BLaER1 treated with 17β-estradiol and CSF1 and Interleukin-3, amounts not matched to agents 10 nM and 100 nM (cell line): ENCODE results near the gene AKIP1.

Source experiments
- H3K27ac ChIP-seq, 11 experiments: shearing (Covaris generic); formaldehyde crosslinking; 2 replicates each; pipeline ENCODE4 v1.8.1; 2022
- H3K27me3 ChIP-seq, 11 experiments: shearing (Covaris generic); formaldehyde crosslinking; 2 replicates each; pipeline ENCODE4 v1.8.1; 2022
- H3K36me3 ChIP-seq, 11 experiments: shearing (Covaris generic); formaldehyde crosslinking; 2 replicates each; pipeline ENCODE4 v1.8.1; 2022
- H3K4me1 ChIP-seq, 10 experiments: shearing (Covaris generic); formaldehyde crosslinking; 2 replicates each; pipeline ENCODE4 v1.8.1; 2022
- H3K4me2 ChIP-seq, 11 experiments: shearing (Covaris generic); formaldehyde crosslinking; 2 replicates each; pipeline ENCODE4 v1.8.1; 2022
- H3K4me3 ChIP-seq, 10 experiments: shearing (Covaris generic); formaldehyde crosslinking; 2 replicates each; pipeline ENCODE4 v1.8.1; 2022
- H3K9ac ChIP-seq, 11 experiments: shearing (Covaris generic); formaldehyde crosslinking; 2 replicates each; pipeline ENCODE4 v1.8.1; 2022
- H3K9me3 ChIP-seq, 11 experiments: shearing (Covaris generic); formaldehyde crosslinking; replicated peaks in 1 of 11; 2 replicates each; pipeline ENCODE4 v1.8.1; 2022
- H4K20me1 ChIP-seq, 11 experiments: shearing (Covaris generic); formaldehyde crosslinking; 2 replicates each; pipeline ENCODE4 v1.8.1; 2022
- Cebpa-rat ChIP-seq, 11 experiments: shearing (Covaris generic); IDR thresholded peaks; 2 replicates each; pipeline ENCODE4 v1.8.1; 2022

AKIP1 gene

DNA sequence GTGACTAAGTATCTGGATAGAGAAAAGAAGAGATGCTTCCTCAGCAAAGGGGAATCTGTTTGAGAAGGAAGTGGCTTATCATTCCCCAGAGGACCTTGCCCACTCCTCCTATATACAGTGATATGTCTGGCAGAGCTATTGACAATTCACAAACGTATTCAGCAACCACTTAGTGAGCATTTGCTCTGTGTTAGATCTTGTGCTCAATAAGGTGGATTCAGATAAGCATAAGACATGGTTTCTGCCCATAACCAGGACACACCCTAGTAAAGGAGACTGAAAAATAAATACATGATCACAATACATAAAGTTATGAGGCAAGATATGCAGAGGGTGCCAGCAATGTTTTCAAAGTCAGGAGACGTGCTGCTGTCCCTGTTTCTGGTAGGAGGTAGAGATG, 51.9 kb downstream of the AKIP1 start:
- no peaks in the 10 kb centered on the region for H3K27me3 ChIP-seq
- H4K20me1 ChIP-seq: peaks cover 13 to 48% (median 30%) of the 10 kb centered on the region in 11 experiments; a peak in 16 of 22 replicates
- H3K9ac ChIP-seq: peak overlapping the region; percentile 0 to 95 (median 91); a peak in 20 of 22 replicates
- no peak for TF ChIP-seq Cebpa-rat (IDR thresholded peaks at IDR 0.05)
- H3K27ac ChIP-seq: peak overlapping the region in 5 of 11 experiments; percentile 10 to 92 (median 85); a peak in 3 of 22 replicates
- peaks cover 0 to 13% (median 0%) of the 10 kb centered on the region in 11 experiments; a peak in 1 of 22 replicates for H3K36me3 ChIP-seq
- H3K4me2 ChIP-seq: peak overlapping the region; percentile 86 to 99 (median 97)
- no peaks in the 10 kb centered on the region for H3K9me3 ChIP-seq
- peaks cover 25 to 63% (median 32%) of the 10 kb centered on the region in 10 experiments for H3K4me1 ChIP-seq
- peak overlapping the region; percentile 68 to 97 (median 86); a peak in 19 of 20 replicates for H3K4me3 ChIP-seq

DNA sequence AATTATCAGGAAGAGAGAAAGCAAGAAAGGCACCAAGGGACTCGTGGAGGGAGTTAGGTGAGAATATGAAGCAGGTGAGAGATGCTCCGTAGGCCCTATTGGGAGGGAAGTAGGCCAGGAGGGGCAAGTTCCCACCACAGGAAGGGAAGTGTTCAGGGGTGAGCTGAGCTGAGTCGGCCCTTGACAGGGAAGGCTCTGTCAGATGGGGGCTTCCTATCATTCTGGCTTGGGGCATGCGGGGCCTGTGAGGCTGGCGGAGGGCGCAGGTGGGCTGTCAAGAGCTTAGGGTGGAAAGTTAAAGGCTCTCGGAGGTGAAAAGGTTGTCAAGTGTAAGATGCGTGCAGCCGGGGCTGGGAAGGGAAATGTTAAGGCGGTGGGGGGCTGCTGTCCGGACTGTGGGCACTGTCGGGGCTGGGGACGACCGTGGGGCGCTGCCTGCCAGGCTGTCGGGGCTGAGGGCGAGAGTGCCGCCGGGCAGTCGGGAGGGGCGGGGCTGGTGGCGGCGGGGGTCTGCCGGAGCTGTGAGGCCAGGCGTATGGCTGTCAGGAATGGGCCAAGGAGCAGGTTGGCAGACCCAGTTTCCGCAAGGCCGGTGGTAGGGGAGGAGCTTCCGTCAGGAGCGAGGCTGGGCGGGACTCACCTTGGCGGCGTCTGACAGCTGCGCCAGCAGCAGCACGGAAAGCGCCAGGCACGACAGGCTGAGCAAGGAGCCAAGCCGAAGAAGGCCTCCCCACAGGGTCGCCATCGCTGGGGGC, 52.8 kb downstream of the AKIP1 start:
- Histone ChIP-seq H3K9ac (peak overlapping the region; percentile 82 to 95 (median 91)), H4K20me1 (peaks cover 12 to 43% (median 27%) of the 10 kb centered on the region in 11 experiments; a peak in 16 of 22 replicates), H3K4me1 (peaks cover 25 to 63% (median 32%) of the 10 kb centered on the region in 10 experiments), H3K9me3 (no peaks in the 10 kb centered on the region), H3K4me2 (peak overlapping the region; percentile 86 to 99 (median 97)), H3K36me3 (peaks cover 0 to 9% (median 0%) of the 10 kb centered on the region in 11 experiments; a peak in 1 of 22 replicates), H3K27me3 (no peaks in the 10 kb centered on the region), H3K27ac (peak overlapping the region; percentile 80 to 95 (median 90)), H3K4me3 (peak overlapping the region; percentile 68 to 97 (median 86))
- no peak for TF ChIP-seq Cebpa-rat (IDR thresholded peaks at IDR 0.05)

DNA sequence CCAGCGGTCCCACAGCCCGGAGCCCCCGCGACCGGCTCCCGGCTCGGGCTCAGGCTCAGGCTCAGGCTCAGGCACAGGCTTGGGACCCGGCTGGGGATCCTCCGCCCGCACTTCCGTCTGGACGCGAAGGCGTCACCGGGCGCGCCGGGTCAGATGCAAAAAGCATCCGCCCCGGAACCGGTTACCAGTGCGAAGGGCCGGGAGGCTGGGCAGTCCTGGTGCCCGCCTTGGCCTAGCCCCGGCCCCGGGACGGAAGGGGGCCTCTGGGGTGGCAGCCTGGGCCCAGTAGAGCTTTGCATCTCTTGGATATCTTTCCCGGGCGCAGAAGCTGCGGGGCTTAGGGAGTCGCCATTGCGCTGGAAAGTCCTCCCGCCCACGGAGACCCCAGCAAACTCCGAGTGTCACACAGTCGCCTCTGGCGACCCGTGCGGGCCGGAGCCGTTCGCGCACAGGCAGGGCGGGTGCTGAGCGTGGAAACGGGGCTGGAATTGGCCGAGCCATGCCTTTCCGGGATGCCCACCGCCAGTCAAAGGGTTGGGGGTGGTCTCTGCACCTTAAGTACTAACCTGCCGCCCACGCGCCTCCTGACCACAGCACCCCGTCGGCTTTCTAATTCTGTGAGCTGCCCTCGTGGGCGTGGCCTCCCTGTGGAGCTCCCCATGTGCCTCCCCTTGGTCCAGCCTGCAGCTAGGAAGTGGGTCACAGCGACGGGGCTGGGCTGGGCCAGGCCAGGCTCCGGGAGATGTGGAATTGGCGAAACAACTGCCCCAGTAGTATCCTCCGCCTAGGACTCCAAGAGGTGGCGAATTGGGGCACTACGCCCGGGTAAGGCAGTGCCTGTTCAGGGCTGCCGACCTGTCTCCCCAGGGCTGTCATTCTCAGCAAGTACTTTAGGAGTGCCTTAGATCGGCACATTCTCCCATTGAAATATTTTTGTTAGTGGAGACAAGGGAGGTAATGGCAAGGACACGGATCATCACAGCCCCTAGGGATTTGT, 53.6 kb downstream of the AKIP1 start, which contains the start of gene TMEM9B:
TSS of gene TMEM9B (minus strand) at position 119 of the 997 bp plus-strand sequence. CDS start 129 bp downstream, outside the sequence.
- 0 out of 22 replicates have a peak, but pooled peaks cover 0 to 9% (median 0%) of the 10 kb centered on the region in 11 experiments for H3K36me3 ChIP-seq
- H3K27me3 ChIP-seq: no peaks in the 10 kb centered on the region
- peaks cover 4 to 36% (median 20%) of the 10 kb centered on the region in 11 experiments; a peak in 15 of 22 replicates for H4K20me1 ChIP-seq
- TF ChIP-seq Cebpa-rat (IDR thresholded peaks at IDR 0.05): no peak
- H3K27ac ChIP-seq: peak within 1 kb of the TSS; percentile 80 to 95 (median 90)
- peaks cover 25 to 56% (median 32%) of the 10 kb centered on the region in 10 experiments for H3K4me1 ChIP-seq
- H3K9me3 ChIP-seq: no peaks in the 10 kb centered on the region
- peak within 1 kb of the TSS; percentile 68 to 97 (median 86) for H3K4me3 ChIP-seq
- H3K4me2 ChIP-seq: peak within 1 kb of the TSS; percentile 86 to 99 (median 97)
- H3K9ac ChIP-seq: peak within 1 kb of the TSS; percentile 82 to 95 (median 91)

DNA sequence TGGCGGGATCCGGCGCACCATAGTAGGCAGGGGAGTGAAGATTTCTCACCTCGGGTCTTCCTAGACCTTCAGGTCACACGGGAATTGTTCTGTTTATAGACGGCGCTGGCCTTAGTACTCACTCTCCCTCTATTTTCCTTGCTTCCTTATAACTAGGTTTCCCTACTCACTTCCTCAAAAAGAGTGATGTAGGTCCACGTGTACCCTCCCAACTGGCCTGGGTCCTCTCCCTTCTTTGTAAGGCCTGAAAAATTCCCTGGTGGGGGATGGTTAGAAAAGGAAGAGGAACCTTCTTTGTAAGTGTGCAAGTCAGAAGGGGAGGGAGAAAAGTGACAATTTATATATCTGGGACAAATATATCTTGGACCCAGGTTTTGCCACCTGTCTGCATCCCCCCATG, 56.2 kb downstream of the AKIP1 start:
- H3K9ac ChIP-seq: no peak overlapping the region
- H3K27me3 ChIP-seq: no peaks in the 10 kb centered on the region
- H4K20me1 ChIP-seq: peaks cover 0 to 17% (median 8%) of the 10 kb centered on the region in 11 experiments; a peak in 5 of 22 replicates
- H3K9me3 ChIP-seq: no peaks in the 10 kb centered on the region
- H3K4me1 ChIP-seq: peaks cover 25 to 41% (median 32%) of the 10 kb centered on the region in 10 experiments
- no peak overlapping the region for H3K27ac ChIP-seq
- no peak for TF ChIP-seq Cebpa-rat (IDR thresholded peaks at IDR 0.05)
- no peaks in the 10 kb centered on the region for H3K36me3 ChIP-seq
- peak overlapping the region in 5 of 11 experiments; percentile 4 to 65 (median 17); a peak in 8 of 22 replicates for H3K4me2 ChIP-seq
- H3K4me3 ChIP-seq: no peak overlapping the region
